Fibroblast of lung (primary cell): Measurements from ENCODE around the gene CAMTA1. TPM values are rescaled to one million over a fixed set of nuclear protein-coding genes. Genes with fewer than 3 reads are reported as not detected.

Source experiments
- DNase-seq, 2 donors: peaks; one replicate each; pipeline versions ENCODE4 v3.0.0 to v3.0.0-alpha.2; 2010; ENCODE audit warnings: low read depth in 2 of 2
- H2AFZ ChIP-seq: 2 replicates; pipeline ENCODE4 v1.5.1; 2012; ENCODE audit warnings: low read length, control low read depth, inconsistent platforms
- H3K27ac ChIP-seq: 2 replicates; pipeline ENCODE4 v1.5.1; 2011; ENCODE audit warnings: low read length, control low read depth; ENCODE audit not compliant: insufficient read depth
- H3K27me3 ChIP-seq: 2 replicates; pipeline ENCODE4 v1.5.1; 2011; ENCODE audit warnings: mild to moderate bottlenecking, low read length; ENCODE audit not compliant: control insufficient read depth, insufficient read depth
- H3K36me3 ChIP-seq: 2 replicates; pipeline ENCODE4 v1.5.1; 2011; ENCODE audit warnings: low read length; ENCODE audit not compliant: control insufficient read depth, insufficient read depth
- H3K4me1 ChIP-seq: 2 replicates; pipeline ENCODE4 v1.5.1; 2011; ENCODE audit warnings: low read length; ENCODE audit not compliant: control insufficient read depth, insufficient read depth; ENCODE audit errors: extremely low read depth
- H3K4me2 ChIP-seq: 2 replicates; pipeline ENCODE4 v1.5.1; 2011; ENCODE audit warnings: low read length, control low read depth; ENCODE audit not compliant: insufficient read depth; ENCODE audit errors: extremely low read depth
- H3K4me3 ChIP-seq, 4 experiments: fragments of 200-600 bp in 1 of 4; sonication (generic) in 1 of 4; replicated peaks in 1 of 4; 2 replicates each; pipeline ENCODE4 v1.5.1; 2011 to 2016; ENCODE audit warnings: low read length in 4 of 4, low read depth in 3 of 4, mild to moderate bottlenecking in 3 of 4, control low read depth in 2 of 4, inconsistent platforms in 1 of 4, mixed read lengths in 1 of 4; ENCODE audit not compliant: insufficient read depth in 1 of 4; ENCODE audit errors: control extremely low read depth in 1 of 4
- H3K79me2 ChIP-seq: 2 replicates; pipeline ENCODE4 v1.5.1; 2012; ENCODE audit warnings: mild to moderate bottlenecking, low read length, inconsistent platforms; ENCODE audit not compliant: control insufficient read depth, insufficient read depth
- H3K9ac ChIP-seq: 2 replicates; pipeline ENCODE4 v1.5.1; 2011; ENCODE audit warnings: mild to moderate bottlenecking, low read length, control low read depth; ENCODE audit not compliant: insufficient read depth
- H3K9me3 ChIP-seq: 2 replicates; pipeline ENCODE4 v1.5.1; 2012; ENCODE audit warnings: low read depth, low read length; ENCODE audit not compliant: control insufficient read depth, insufficient read depth
- H4K20me1 ChIP-seq: 2 replicates; pipeline ENCODE4 v1.5.1; 2011; ENCODE audit warnings: low read length; ENCODE audit not compliant: control insufficient read depth, insufficient read depth; ENCODE audit errors: extremely low read depth
- EZH2 ChIP-seq: IDR thresholded peaks from 2 replicates; pipeline ENCODE4 v1.5.1; 2012; ENCODE audit warnings: low read length, control low read depth, mild to moderate bottlenecking; ENCODE audit errors: missing control alignments
- polyA plus RNA-seq, 2 donors: library from polyadenylated mRNA; depleted of rRNA in 1 of 2; stranded (reverse) in 1 of 2; unstranded in 1 of 2; fragments of >200 nt; gene quantifications; 2 replicates each; pipeline ENCODE4 v1.2.1, GENCODE V29; 2011 to 2012; ENCODE audit warnings: missing spikeins in 1 of 2
- total RNA-seq: library from RNA; depleted of rRNA; stranded (reverse); fragments of >200 nt; gene quantifications from 2 replicates; pipeline ENCODE4 v1.2.1, GENCODE V29; 2014
- TF ChIP-seq, protein P1 (sequence below), 2 donors: IDR thresholded peaks in 1 of 2; conservative IDR thresholded peaks in 1 of 2; 1 replicate in 1 of 2; 2 replicates in 1 of 2; pipeline ENCODE4 v1.5.1; 2011 to 2012; ENCODE audit warnings: low read length in 2 of 2, control low read depth in 1 of 2, inconsistent platforms in 1 of 2, low read depth in 1 of 2, mild to moderate bottlenecking in 1 of 2

The CAMTA1 gene
- total and polyA plus RNA-seq, 2 donors (not counting 1 experiment from before 2014, with no cell fraction given), result 47.6 to 86.0 TPM

DNA sequence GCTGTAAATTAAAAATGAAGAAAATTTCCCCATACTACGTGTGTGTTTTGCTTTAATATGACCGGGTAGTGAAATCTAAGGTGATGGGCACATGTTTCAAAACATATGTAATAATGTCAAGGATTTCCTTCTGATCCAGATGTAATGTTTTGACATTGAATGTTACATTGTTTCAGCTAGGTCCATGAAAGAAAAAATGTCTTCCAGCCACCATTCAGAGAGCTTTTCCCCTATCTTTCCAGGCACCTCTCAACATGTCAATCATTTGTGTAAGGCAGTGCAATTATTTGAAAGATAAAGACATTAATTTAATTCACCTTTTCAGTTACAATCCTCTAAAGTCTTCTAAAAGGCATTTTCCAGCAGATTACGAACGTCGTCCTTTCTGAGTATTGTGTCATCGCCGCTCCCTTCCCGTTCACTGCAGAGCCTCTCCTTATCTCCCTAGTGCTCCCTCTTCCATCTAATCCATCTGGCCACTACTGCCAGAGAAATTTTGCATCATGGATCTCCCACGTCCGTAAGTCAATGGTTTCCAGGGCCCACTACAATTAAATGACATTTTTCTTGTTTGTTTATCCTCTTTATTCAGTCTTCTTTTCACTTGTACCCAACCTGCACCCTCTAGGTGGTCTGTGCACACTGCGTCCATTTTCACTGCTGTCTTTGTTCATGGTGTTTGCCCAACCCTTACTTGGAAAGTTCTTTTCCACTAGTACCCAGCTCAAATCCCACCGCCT lies 984.6 kb downstream of the CAMTA1 start:
- H3K9me3 ChIP-seq, result no peaks in the 10 kb centered on the region
- no peaks in the 10 kb centered on the region for H4K20me1 ChIP-seq
- H3K27ac ChIP-seq, result no peak overlapping the region
- H3K36me3 ChIP-seq, result no peaks in the 10 kb centered on the region
- no peaks in the 10 kb centered on the region for H3K27me3 ChIP-seq
- TF ChIP-seq, protein P1, sequence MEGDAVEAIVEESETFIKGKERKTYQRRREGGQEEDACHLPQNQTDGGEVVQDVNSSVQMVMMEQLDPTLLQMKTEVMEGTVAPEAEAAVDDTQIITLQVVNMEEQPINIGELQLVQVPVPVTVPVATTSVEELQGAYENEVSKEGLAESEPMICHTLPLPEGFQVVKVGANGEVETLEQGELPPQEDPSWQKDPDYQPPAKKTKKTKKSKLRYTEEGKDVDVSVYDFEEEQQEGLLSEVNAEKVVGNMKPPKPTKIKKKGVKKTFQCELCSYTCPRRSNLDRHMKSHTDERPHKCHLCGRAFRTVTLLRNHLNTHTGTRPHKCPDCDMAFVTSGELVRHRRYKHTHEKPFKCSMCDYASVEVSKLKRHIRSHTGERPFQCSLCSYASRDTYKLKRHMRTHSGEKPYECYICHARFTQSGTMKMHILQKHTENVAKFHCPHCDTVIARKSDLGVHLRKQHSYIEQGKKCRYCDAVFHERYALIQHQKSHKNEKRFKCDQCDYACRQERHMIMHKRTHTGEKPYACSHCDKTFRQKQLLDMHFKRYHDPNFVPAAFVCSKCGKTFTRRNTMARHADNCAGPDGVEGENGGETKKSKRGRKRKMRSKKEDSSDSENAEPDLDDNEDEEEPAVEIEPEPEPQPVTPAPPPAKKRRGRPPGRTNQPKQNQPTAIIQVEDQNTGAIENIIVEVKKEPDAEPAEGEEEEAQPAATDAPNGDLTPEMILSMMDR (conservative IDR thresholded peaks at IDR 0.05 in 1 of 2, IDR thresholded peaks at IDR 0.05 in 1 of 2; ENCODE audit: low read depth in 1 of 2, low read length in 2 of 2), result no peak
- TF ChIP-seq EZH2, result no peak
- no peak overlapping the region for H3K4me2 ChIP-seq
- DNase-seq, result no peak
- no peak overlapping the region for H3K4me3 ChIP-seq
- H3K9ac ChIP-seq, result no peak overlapping the region
- no peak overlapping the region for H2AFZ ChIP-seq
- no peaks in the 10 kb centered on the region for H3K4me1 ChIP-seq
- H3K79me2 ChIP-seq, result peaks cover 28% of the 10 kb centered on the region

DNA sequence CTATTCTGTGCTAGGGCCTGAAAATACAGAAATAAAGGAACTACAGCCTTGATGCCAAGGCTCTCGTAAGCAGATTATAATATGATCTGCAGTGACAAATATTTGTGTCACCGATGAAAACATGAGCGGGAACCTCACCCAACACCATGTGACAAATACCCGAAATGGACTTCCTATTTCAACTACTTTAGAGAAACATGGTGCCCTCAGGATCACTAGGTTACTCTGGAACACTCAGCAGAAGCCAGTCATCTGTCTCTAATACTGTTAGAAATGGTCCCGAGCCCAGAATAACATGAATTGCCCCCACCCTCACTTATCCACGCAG lies 985.4 kb downstream of the CAMTA1 start:
- Histone ChIP-seq H3K9me3 (no peaks in the 10 kb centered on the region), H3K36me3 (no peaks in the 10 kb centered on the region), H3K27me3 (no peaks in the 10 kb centered on the region), H3K79me2 (peaks cover 30% of the 10 kb centered on the region), H3K4me1 (no peaks in the 10 kb centered on the region), H3K9ac (peak overlapping the region; percentile 60), H2AFZ (peak overlapping the region; percentile 100), H3K27ac (peak overlapping the region; percentile 78), H3K4me3 (peak overlapping the region; percentile 82 to 87 (median 84)), H3K4me2 (peak overlapping the region; percentile 94), H4K20me1 (no peaks in the 10 kb centered on the region)
- TF ChIP-seq EZH2, result no peak
- TF ChIP-seq, protein P1 (conservative IDR thresholded peaks at IDR 0.05 in 1 of 2, IDR thresholded peaks at IDR 0.05 in 1 of 2; ENCODE audit: low read depth in 1 of 2, low read length in 2 of 2), result no peak
- DNase-seq, result no peak

DNA sequence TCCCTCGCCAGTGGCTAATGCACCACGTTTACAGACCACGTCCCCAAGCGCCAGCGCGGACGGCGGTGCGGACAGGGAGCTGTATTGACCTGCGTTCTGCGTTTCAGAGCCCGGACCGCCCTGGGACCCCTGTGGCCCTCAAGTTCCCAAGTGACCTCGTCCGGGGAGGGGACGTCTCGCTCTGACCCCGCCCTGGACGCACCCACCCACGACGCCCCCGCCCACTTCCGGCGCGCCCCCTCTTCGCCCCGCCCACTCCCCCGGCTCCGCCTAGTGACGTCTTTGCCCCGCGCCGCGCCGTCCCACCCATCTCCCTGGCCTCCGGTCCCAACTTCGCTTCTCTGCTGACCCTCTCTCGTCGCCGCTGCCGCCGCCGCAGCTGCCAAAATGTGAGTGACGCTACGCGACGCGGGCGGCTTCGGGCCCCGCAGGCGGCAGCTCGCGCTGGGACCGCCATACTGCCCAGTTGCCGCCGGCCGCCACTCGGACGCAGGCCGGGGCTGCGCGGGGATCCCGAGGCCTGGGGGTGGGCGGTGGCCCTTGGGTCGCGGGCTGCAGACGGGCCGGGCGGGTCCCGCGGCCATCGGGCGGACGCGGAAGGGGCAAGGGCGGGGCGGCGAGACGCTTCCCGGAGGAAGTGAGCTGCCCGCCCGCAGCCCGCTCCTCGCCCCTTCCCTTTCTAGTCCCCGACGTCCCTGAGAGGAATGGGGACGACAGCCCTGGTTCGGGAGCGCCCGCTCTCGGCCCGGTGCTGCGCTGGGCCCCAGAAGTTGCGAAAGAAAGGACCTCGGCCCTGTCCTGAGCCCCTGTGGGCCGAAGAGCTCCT lies 986.0 kb downstream of the CAMTA1 start, which contains the start of gene VAMP3:
VAMP3 (plus strand) TSS at position 300 of the 826 bp plus-strand sequence; CDS start at position 388, 88 bp downstream.
- Histone ChIP-seq H3K4me2 (peak within 1 kb of the TSS; percentile 94), H3K9me3 (no peaks in the 10 kb centered on the region), H4K20me1 (no peaks in the 10 kb centered on the region), H2AFZ (peak within 1 kb of the TSS; percentile 100), H3K79me2 (peaks cover 32% of the 10 kb centered on the region), H3K36me3 (no peaks in the 10 kb centered on the region), H3K27ac (peak within 1 kb of the TSS; percentile 78), H3K27me3 (no peaks in the 10 kb centered on the region), H3K4me3 (peak within 1 kb of the TSS; percentile 83 to 96 (median 85)), H3K9ac (peak within 1 kb of the TSS; percentile 89), H3K4me1 (no peaks in the 10 kb centered on the region)
- peak; percentile 67 to 78 for DNase-seq
- TF ChIP-seq, protein P1 (conservative IDR thresholded peaks at IDR 0.05 in 1 of 2, IDR thresholded peaks at IDR 0.05 in 1 of 2; ENCODE audit: low read depth in 1 of 2, low read length in 2 of 2), result no peak
- TF ChIP-seq EZH2, result no peak
